Effector CD8-positive, alpha-beta T cell (primary cell): Measurements from ENCODE around the gene ALDH5A1.

Experiments
- DNase-seq: peaks from one replicate; lab custom pipeline; 2025; lab: John Stamatoyannopoulos, UW
- total RNA-seq, 4 experiments: gene quantifications; one replicate each; lab custom pipeline; 2026; lab: John Stamatoyannopoulos, UW

Gene ALDH5A1
- total RNA-seq: 11.6 to 20.8 (median 18.5) reads per million in 4 experiments

DNA sequence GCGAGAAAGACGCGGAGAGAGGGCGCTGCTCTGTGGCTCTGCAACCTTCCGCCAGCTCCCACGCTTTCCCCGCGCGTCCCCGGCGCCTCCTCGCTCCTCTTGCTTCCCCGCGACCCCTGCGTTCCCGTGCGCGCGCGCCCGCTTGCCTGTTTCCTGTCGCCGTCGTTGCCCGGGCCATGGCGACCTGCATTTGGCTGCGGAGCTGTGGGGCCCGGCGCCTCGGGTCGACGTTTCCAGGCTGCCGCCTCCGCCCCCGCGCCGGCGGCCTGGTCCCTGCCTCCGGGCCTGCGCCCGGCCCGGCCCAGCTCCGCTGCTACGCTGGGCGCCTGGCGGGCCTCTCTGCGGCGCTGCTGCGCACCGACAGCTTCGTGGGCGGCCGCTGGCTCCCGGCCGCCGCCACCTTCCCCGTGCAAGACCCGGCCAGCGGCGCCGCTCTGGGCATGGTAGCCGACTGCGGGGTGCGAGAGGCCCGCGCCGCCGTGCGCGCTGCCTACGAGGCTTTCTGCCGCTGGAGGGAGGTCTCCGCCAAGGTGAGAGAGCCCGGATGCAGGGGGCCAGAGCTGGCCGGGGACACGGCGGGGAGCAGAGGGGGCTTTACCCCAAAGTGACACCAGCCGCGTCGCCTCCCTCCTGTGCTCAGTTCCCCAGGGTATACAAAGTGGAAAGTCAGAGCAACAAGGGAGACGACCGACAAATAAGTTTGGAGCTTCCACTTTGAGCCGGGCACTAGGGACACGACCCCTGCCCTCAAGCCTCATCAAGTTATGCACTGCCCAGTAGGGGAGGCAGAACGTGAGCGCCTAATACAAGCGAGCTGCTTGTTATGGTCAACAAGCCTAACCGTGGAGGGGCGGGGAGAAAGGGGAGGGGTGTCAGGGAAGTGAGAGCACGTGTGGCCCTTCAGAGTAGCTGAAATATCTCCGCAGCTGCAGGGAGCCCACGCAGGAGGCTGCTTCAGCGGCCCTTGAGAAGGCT, at the start of gene ALDH5A1:
Gene ALDH5A1, plus strand, starts transcription at position 149 of the 975 bp plus-strand sequence. Its CDS starts 28 bp downstream, at position 177.
- DNase-seq: peak; percentile 56

- DNase-seq: no peak
These were observed 49.1 kb upstream of the ALDH5A1 start for GRCh38 chr6:24445704-24446103.

- DNase-seq: no peak
These were observed 48.1 kb upstream of the ALDH5A1 start for GRCh38 chr6:24446670-24447069.

DNA sequence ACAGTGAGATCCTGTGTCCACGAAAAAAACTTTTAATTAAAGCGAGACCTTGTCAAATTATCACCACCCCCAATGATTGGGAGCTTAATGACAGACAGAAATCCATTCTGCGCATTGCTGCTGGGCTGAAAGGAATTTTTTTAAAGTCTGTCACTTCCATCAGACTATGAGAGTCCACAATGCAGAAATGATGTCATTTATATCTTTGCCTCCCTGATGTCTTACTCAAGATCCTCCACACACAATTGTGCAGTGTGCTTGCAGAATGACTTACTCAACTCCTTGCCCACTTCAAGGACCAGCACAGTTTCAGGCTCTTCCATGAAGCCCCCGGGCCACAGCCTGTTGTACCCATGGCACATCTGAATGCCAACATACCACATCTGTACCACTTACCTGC, 46.4 kb upstream of the ALDH5A1 start:
- DNase-seq: no peak

GRCh38 chr6:24448828-24449525, 45.8 kb upstream of the ALDH5A1 start:
- no peak for DNase-seq

- no peak for DNase-seq
These were observed 43.0 kb upstream of the ALDH5A1 start for GRCh38 chr6:24451581-24452388.

DNA sequence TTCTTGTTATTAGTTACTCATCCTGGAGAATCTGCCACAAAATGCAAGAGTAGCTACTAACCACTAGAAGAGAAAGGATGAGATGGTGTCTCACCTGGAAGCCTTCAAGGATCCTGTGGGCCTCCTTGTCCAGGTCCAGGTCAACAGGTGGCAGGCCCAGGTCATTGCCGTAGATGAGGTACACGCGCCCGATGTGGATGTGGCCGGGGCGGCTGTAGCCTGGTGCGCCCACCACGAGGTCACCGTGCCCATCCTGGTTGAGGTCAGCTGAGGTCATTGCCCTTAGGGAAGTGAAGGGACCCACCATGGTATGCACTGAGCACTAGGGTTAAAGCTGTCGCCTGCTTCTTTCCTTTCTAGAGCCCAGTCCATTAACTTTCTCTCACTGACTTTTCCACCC, 40.8 kb upstream of the ALDH5A1 start:
- no peak for DNase-seq

GRCh38 chr6:24454452-24454851, 40.3 kb upstream of the ALDH5A1 start:
- no peak for DNase-seq

DNA sequence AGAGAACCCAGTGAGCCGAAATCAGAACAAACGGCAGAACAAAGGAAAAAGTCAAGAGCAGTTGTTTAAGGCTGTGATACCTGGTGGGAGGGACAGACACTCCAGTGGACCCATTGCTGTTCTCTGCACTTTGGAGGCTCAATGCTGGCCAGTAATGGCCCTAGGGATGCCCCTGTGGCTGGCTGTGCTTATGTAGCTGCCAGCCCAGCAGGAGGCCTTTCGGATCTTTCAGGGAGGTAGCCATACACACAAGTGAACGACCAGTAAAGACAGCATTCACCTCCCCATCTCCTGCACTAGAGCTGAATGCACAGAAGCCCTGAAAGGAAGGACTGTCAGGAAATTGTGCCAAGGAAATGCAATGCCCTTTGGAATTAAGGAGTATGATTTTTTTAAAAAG, 39.7 kb upstream of the ALDH5A1 start:
- DNase-seq: no peak

GRCh38 chr6:24458134-24458533, 36.6 kb upstream of the ALDH5A1 start:
- DNase-seq: no peak

DNA sequence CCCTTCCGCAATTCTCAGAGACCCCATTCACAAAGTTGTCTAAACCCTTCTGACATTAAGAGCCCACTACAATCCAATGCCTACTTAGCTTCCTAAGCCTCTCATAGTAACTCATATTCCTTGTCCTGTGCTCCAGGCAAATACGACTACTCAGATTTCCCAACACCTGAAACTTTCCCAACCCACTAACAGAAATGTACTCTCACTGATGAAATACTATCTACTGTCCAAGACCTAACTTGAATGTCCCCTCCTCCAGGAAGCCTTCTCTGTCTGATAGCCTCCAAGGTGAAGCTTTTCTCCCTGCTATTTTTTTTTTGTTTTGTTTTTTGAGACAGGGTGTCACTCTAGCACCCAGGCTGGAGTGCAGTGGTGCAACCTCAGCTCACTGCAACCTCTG, 35.8 kb upstream of the ALDH5A1 start:
- DNase-seq: no peak

DNA sequence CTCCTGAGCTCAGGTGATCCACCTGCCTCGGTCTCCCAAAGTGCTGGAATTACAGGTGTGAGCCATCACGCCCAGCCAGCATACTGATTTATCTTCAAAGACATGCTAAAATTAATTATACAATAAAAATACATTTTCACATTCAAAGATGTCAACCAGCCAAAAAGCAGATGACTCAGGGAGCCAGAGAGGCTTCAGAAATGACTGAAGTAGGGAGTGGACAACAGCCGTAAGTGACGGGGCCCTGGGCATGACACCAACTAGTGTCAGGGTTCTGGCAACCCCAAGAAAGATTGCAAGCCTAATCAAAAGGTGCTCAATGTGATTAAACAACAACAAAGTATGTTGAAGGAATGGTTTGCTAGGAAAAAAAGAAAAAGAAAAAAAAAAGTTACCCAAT, 33.8 kb upstream of the ALDH5A1 start:
- no peak for DNase-seq

DNA sequence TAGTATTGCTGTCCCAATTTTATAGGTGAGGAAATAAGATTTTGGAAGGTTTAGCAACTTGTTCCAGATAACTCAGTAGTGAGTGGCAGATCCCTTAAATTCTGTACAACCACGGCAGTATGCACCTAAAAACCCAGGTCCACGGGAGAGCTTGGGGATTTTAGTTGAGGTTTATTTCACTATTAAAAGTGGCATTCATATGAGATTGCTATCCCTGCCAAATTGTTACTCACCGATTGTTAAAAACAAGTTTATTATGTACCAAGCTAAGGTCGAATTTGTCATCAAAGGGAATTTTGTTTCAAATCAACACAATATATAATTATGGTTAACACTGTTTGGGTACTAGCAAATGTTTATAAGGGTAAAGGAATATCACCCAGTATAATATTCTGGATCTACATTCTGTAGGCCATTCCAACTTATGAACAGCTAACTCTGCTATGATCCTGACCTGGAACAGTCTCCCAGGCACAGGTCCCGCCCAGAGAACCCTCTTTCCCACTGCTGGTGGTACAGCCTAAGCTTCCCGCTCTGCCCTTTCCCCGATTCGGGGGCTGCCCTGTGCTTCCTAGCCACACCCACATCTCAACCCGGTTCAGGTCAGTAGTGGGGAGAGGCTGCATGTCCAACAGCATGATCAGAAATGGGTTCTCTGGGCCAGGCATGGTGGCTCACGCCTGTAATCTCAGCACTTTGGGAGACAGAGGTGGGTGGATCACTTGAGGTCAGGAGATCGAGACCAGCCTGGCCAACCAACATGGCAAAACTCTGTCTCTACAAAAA, 30.3 kb upstream of the ALDH5A1 start:
- no peak for DNase-seq

DNA sequence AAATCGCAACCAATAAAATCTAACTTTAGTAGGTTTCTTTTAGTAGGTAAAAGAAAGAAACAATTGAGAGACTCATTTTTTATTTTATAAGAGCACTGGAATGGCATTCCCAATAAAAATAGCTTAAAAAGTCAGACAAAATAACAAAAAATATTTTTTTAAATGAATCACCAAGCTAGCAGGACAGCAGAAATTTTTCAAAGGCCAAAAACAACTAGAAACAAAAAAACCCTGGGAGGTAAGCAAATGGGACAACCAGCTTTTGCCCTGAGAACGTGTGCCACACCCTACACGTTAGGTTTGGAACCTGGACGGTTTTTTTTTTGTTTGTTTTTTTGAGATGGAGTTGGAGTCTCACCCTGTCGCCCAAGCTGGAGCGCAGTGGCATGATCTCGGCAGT, 25.0 kb upstream of the ALDH5A1 start:
- DNase-seq: no peak

GRCh38 chr6:24472181-24472580, 22.6 kb upstream of the ALDH5A1 start:
- no peak for DNase-seq

DNA sequence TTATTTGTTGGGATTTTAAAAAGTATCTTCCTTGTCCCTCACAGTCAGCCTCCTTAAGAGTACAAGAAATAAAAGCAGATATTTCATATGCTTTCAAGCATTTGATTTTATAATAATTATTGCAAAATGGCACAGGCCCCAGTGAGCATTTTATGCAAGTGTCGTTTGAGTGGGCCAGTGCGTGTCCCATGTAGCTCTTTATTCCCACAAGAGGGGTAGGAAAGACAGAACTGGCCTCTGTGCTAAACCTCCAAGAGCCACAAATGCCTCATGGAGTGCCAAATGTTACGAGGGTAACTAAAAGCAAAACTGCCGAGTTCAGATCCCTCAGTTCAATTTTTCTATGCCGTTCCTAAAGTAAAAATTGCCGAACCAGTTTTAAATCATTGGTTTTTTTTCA, 18.1 kb upstream of the ALDH5A1 start:
- DNase-seq: no peak

- DNase-seq: no peak
These were observed 17.7 kb upstream of the ALDH5A1 start for GRCh38 chr6:24477070-24477469.

DNA sequence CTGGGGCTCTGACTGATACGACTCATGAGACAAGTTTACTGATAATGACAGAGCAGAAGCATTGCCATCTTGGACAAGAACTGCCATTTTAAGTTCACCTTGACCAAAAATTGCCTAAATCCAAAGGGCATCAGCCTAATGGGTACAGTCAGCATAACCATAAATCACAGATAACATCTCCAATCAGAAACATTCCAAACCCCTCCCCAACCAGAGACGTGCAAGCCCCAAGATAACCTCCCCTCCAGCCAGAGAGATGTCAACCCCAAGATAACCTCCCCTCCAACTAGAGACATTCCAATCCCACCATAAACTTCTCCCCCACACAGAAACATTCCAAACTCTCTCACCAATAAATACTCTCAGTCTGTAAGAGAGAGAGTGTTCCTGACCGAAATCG, 15.9 kb upstream of the ALDH5A1 start:
- no peak for DNase-seq

DNA sequence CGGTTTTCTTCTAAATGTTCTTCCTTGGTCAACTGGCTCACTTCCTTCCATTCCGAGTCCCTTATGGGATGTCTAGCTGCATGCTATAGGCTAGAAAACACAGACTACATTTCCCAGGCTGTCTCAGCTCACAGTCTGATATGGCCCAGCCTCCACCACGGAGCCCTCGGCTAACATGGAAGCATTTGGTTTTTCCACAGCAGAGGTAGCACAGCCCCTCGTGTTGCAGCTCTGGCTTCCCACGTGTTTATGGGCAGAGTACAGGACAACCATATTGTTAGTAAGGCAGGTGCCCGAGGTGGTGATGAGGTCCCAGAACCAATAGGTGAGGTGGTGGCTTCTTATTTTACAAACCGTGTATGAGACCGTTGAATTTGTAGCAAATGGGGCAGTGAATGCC, 14.1 kb upstream of the ALDH5A1 start:
- DNase-seq: no peak

- DNase-seq: no peak
These were observed 13.3 kb upstream of the ALDH5A1 start for GRCh38 chr6:24481449-24481848.

- DNase-seq: no peak
These were observed 10.0 kb upstream of the ALDH5A1 start for GRCh38 chr6:24484657-24485323.
